A673 (cell line): ENCODE data around the gene LGR6.

Experiments
- CTCF ChIP-seq: fragments of 300-800, 200-600 bp; sonication (generic); conservative IDR thresholded peaks from 2 replicates; pipeline ENCODE4 v1.5.1; 2017; ENCODE audit warnings: low read depth, mild to moderate bottlenecking, antibody characterized with exemption, low read length, moderate library complexity, mixed read lengths
- EZH2 ChIP-seq: fragments of 200-600 bp; sonication (generic); IDR thresholded peaks from 2 replicates; pipeline ENCODE4 v1.6.1; 2017; ENCODE audit warnings: borderline replicate concordance, low read depth, mild to moderate bottlenecking, mixed read lengths, antibody characterized with exemption, low read length; ENCODE audit not compliant: poor library complexity, severe bottlenecking

GRCh38 chr1:202182040-202182877, 11.3 kb upstream of the LGR6 start:
- TF ChIP-seq CTCF (no peak), EZH2 (no peak)
